Astrocyte of the cerebellum (primary cell): Measurements from ENCODE around the gene C2orf42.
"Not testable (repeated sequence)": the region's sequence is repeated elsewhere in the genome, so short reads cannot be mapped to it uniquely, and the experiment has no call there.

ENCODE experiments used
- DNase-seq: peaks from one replicate; pipeline ENCODE4 v3.0.0-alpha.2; 2011; ENCODE audit warnings: low read depth
- H3K4me3 ChIP-seq: 2 replicates; pipeline ENCODE4 v1.5.1; 2011; ENCODE audit warnings: mild to moderate bottlenecking, low read depth, low read length, moderate library complexity
- CTCF ChIP-seq: IDR thresholded peaks from 2 replicates; pipeline ENCODE4 v1.5.1; 2012; ENCODE audit warnings: low read length, low read depth, moderate library complexity, mild to moderate bottlenecking; ENCODE audit errors: missing control alignments
- in situ Hi-C: cut with HindIII; loops from 2 replicates; pipeline ENCODE4 v1.10.0; 2017; ENCODE audit warnings: low sequenced_read_pairs

The C2orf42 gene

DNA sequence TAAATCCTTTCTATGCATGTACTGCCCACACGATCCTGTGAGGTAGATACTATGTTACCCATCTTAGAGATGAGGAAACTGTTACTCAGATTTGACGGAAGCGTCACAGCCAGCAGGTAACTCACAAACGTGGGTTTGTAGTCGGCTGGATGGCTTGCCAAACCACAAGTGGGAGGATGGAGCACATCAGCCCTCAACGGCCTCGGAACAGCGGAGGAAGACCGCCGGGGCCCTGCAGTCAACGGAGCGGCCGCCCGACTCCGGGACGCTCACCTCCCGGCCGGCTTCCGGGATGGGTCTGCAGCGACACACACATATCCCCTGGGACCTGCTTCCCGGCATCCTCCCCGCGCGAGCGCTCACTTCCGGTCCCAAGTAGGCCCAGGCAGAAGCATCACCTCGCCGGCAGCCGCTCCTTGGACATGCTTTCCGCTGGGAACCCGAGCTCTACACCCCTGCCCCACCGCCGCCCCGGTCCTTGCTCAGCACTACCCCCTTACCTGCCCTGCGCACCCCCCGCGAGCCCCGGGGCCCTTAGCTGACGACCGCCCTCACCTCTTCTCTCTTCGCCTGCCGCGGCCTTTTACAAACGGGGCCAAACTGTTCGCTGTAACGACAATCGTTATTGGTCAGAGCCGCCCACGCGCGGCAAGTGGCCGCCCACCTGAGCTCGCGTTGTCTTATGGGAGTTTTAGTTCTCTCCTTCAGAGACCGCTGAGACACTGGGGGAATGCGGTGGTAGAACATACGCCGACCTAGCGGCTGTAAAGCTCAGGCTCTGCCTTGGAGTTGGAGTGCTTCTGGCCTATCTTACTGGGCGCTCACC is at the start of gene C2orf42:
TSS of gene C2orf42 (minus strand) at position 602 of the 826 bp plus-strand sequence. CDS start 9,034 bp downstream, outside the sequence.
- TF ChIP-seq CTCF = peak; percentile 15
- peak; percentile 93 for DNase-seq
- in situ Hi-C loops = no loop called here
- peak within 1 kb of the TSS; percentile 79 for H3K4me3 ChIP-seq

DNA sequence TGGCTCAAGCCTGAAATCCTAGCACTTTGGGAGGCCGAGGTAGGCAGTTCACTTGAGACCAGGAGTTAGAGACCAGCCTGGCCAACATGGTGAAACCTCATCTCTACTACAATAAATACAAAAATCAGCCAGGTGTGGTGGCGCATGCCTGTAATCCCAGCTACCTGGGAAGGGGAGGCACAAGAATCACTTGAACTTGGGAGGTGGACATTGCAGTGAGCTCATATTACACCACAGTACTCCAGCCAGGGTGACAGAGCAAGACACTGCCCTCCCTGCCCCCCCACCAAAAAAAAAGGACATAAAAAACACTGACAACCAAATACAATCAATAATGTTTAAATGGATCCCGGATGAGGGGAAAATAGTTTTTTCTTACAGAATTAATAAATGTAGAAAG is 49.8 kb upstream of the C2orf42 start:
- in situ Hi-C loops = no loop called here

GRCh38 chr2:70233926-70234325 is 43.1 kb upstream of the C2orf42 start:
- no peak overlapping the region for H3K4me3 ChIP-seq
- in situ Hi-C loops = no loop called here
- TF ChIP-seq CTCF = no peak
- DNase-seq = no peak

More for the DNA sequence above, 49.8 kb upstream of the C2orf42 start:
- no peak overlapping the region for H3K4me3 ChIP-seq
- no peak for TF ChIP-seq CTCF
- DNase-seq = no peak

DNA sequence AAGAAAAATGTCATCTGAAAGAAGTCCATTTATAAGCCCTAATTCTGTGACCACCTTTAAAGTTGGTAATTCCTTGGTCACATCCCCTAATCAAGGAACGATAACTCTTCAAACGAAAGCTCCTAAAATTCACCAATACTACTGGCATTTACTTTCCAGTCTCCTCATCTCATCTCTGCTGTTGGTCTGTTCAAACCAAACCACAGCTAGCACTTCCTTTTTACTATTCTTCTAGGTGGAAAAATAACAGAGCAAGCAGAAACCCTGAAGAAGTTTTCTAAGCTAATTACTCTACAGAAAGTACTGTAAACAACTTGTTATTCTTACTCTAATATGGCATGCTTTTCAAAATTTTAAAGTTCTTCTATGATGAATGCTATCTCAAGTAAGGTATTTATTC is 36.0 kb upstream of the C2orf42 start:
- H3K4me3 ChIP-seq = no peak overlapping the region
- TF ChIP-seq CTCF = no peak
- in situ Hi-C loops = no loop called here
- DNase-seq = no peak

GRCh38 chr2:70223305-70223704 is 32.5 kb upstream of the C2orf42 start:
- DNase-seq, H3K4me3 ChIP-seq, in situ Hi-C loops: not testable (repeated sequence)

DNA sequence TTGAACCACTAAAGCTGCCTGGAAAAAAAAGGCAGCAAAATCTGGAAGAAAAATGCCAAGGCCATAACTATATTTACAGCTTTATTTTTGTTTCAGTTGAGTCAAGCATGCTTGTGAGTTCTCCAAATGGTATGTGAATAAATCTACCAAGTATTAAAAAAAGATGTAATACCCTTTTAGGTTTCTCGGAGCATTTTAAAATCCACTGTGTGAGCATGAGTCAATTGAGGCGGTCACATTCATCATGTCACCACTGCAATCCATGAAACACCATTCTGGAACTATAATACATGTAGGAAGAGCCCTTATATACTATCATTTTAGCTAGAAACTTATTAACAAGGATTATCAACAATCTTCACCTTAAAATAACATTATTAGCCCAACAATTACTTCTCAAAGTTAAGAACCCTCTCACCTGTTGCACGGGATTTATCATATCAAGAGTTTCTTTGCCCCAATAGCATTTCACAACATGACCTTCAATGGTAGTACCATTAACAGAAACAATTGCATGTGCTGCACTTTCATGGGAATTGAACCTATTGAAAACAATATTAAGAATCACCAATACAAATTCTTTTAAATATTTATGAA is 24.2 kb upstream of the C2orf42 start:
- in situ Hi-C loops = loop anchor here (5.0 kb wide), 2 partner anchors 73 to 308 kb away; no protein-coding TSS in a partner anchor
- no peak for TF ChIP-seq CTCF
- DNase-seq = no peak
- H3K4me3 ChIP-seq = no peak overlapping the region

DNA sequence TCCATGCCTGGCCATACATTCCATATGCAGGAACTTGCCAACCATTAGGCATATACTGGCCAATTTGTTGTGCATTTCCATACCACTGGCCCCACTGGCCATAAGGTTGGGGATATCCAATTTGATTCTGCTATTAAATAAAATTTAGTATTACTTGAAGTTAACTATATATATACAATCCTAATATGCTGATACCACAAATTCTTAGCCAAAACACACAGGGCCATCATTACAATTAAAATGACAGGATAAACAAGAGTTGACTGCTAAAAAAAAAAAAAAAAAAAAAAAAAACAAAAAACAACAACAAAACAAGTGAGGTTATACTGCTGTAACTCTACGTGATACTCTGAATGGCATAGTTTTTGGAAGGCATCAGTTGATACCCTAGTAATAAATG is 23.5 kb upstream of the C2orf42 start:
- no peak overlapping the region for H3K4me3 ChIP-seq
- in situ Hi-C loops = no loop called here
- no peak for DNase-seq
- TF ChIP-seq CTCF = no peak
